PC-9 (cell line): Measurements from ENCODE around the gene MSH3. TPM values are rescaled to one million over a fixed set of nuclear protein-coding genes. Genes with fewer than 3 reads are reported as not detected.

Source experiments
- BruUV-seq: library from RNA; stranded (reverse); fragments of 400-500 nt; replicated peaks from 2 replicates; lab custom pipeline; 2021; lab: Mats Ljungman, UMichigan
- CTCF ChIA-PET: fragments of 300-600 bp; sonication (Branson Sonifier 250); formaldehyde crosslinking; loops from one replicate; lab custom pipeline; 2022; ENCODE audit warnings: antibody characterized with exemption; lab: Charles Lee
- POLR2A ChIA-PET: fragments of 300-600 bp; sonication (Branson Sonifier 250); formaldehyde crosslinking; loops from one replicate; lab custom pipeline; 2022; ENCODE audit warnings: antibody characterized with exemption; ENCODE audit not compliant: unreplicated experiment; lab: Charles Lee
- DNase-seq, 2 experiments: peaks; one replicate each; pipeline versions ENCODE4 v3.0.0 to v3.0.0-alpha.2; 2015 to 2022; ENCODE audit warnings: mixed read lengths in 1 of 2
- H2AFZ ChIP-seq: fragments of 200-600 bp; sonication (generic); 2 replicates; pipeline ENCODE4 v1.8.1; 2017; ENCODE audit warnings: antibody characterized with exemption
- H3F3A ChIP-seq: fragments of 200-600 bp; sonication (generic); 2 replicates; pipeline ENCODE4 v1.8.1; 2017; ENCODE audit warnings: antibody characterized with exemption, mild to moderate bottlenecking, low read depth; ENCODE audit not compliant: insufficient read depth
- H3K27ac ChIP-seq: fragments of 200-600 bp; sonication (generic); 2 replicates; pipeline ENCODE4 v1.6.1; 2016; ENCODE audit warnings: mixed run types
- H3K27me3 ChIP-seq: fragments of 200-600 bp; sonication (generic); 2 replicates; pipeline ENCODE4 v1.6.1; 2016; ENCODE audit warnings: low read depth, mixed run types; ENCODE audit not compliant: insufficient read depth
- H3K36me3 ChIP-seq: fragments of 200-600 bp; sonication (generic); 2 replicates; pipeline ENCODE4 v1.6.1; 2016; ENCODE audit warnings: low read depth, mixed run types
- H3K4me1 ChIP-seq: fragments of 200-600 bp; sonication (generic); replicated peaks from 2 replicates; pipeline ENCODE4 v1.6.1; 2016; ENCODE audit warnings: mixed run types; ENCODE audit not compliant: insufficient read depth
- H3K4me2 ChIP-seq: fragments of 200-600 bp; sonication (generic); 2 replicates; pipeline ENCODE4 v1.6.1; 2017; ENCODE audit warnings: mixed run types
- H3K4me3 ChIP-seq: fragments of 200-600 bp; sonication (generic); 2 replicates; pipeline ENCODE4 v1.6.1; 2016; ENCODE audit warnings: mixed run types
- H3K79me2 ChIP-seq: fragments of 200-600 bp; sonication (generic); 2 replicates; pipeline ENCODE4 v1.6.1; 2017; ENCODE audit warnings: low read depth, mixed run types
- H3K9me2 ChIP-seq: fragments of 200-600 bp; sonication (generic); 2 replicates; pipeline ENCODE4 v1.8.1; 2017; ENCODE audit warnings: mild to moderate bottlenecking; ENCODE audit not compliant: insufficient read depth
- H3K9me3 ChIP-seq: fragments of 200-600 bp; sonication (generic); 2 replicates; pipeline ENCODE4 v1.8.1; 2016; ENCODE audit warnings: low read depth; ENCODE audit not compliant: insufficient read depth
- H4K20me1 ChIP-seq: fragments of 200-600 bp; sonication (generic); 2 replicates; pipeline ENCODE4 v1.8.1; 2017; ENCODE audit not compliant: insufficient read depth
- EZH2 ChIP-seq: fragments of 200-600 bp; sonication (generic); IDR thresholded peaks from 2 replicates; pipeline ENCODE4 v1.8.0; 2017; ENCODE audit warnings: antibody characterized with exemption, low read depth
- intact Hi-C: fragments of 100-400 bp; cut with micrococcal nuclease; formaldehyde crosslinking; loops from one replicate; pipeline ENCODE4 v1.10.0; 2022; ENCODE audit not compliant: unreplicated experiment
- total RNA-seq: library from RNA; stranded (reverse); gene quantifications from 2 replicates; pipeline ENCODE4 v1.2.3, GENCODE V29; 2021
- TF ChIP-seq, protein P1 (sequence below): fragments of 200-600 bp; sonication (generic); conservative IDR thresholded peaks from 2 replicates; pipeline ENCODE4 v1.6.1; 2017; ENCODE audit warnings: mixed run types, antibody characterized with exemption, mild to moderate bottlenecking, moderate library complexity

MSH3 gene
- total RNA-seq, 1 experiment from 2014 or later, result 16.9 TPM

DNA sequence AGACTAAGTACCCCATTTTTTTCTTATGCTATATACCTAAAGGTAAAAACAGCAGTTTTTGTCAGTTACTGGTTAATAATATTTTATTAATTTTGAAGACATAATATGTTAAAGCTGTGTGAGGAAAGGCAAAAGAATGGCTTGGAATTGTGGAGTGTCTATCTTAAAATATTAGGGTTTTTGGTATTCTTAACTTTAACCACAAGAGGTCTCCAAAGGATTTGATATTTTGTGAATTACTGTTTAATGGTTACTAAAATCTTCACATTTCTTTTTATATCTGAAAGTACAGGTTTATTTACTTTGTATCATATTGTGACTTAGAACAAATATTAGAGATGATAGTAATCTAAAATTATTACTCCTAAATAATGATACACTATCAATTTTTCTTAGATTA lies 32.3 kb downstream of the MSH3 start:
- no peaks in the 10 kb centered on the region for H3K27me3 ChIP-seq
- no peaks in the 10 kb centered on the region for H3K4me1 ChIP-seq
- no peak overlapping the region for H3K4me3 ChIP-seq
- intact Hi-C loops, result loop anchor here (2.0 kb wide), 2 partner anchors 478 to 508 kb away; no protein-coding TSS in a partner anchor
- no peaks in the 10 kb centered on the region; the same call in 1 of the 2 replicates for H4K20me1 ChIP-seq
- peaks cover 4% of the 10 kb centered on the region; the same call in 1 of the 2 replicates for H3F3A ChIP-seq
- no peaks in the 10 kb centered on the region for H3K9me2 ChIP-seq
- no peak overlapping the region for H3K27ac ChIP-seq
- peaks cover 2% of the 10 kb centered on the region; the same call in 1 of the 2 replicates for H3K36me3 ChIP-seq
- H2AFZ ChIP-seq, result no peak overlapping the region
- POLR2A ChIA-PET, result interaction anchor here (0.9 kb wide), 1 partner anchor 762 kb away, joined by 9 read pairs; no protein-coding TSS in a partner anchor
- no peak overlapping the region for H3K4me2 ChIP-seq
- TF ChIP-seq EZH2, result no peak
- TF ChIP-seq, protein P1, sequence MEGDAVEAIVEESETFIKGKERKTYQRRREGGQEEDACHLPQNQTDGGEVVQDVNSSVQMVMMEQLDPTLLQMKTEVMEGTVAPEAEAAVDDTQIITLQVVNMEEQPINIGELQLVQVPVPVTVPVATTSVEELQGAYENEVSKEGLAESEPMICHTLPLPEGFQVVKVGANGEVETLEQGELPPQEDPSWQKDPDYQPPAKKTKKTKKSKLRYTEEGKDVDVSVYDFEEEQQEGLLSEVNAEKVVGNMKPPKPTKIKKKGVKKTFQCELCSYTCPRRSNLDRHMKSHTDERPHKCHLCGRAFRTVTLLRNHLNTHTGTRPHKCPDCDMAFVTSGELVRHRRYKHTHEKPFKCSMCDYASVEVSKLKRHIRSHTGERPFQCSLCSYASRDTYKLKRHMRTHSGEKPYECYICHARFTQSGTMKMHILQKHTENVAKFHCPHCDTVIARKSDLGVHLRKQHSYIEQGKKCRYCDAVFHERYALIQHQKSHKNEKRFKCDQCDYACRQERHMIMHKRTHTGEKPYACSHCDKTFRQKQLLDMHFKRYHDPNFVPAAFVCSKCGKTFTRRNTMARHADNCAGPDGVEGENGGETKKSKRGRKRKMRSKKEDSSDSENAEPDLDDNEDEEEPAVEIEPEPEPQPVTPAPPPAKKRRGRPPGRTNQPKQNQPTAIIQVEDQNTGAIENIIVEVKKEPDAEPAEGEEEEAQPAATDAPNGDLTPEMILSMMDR, result peak; percentile 67
- CTCF ChIA-PET, result interaction anchor here (0.7 kb wide), 1 partner anchor 23 kb away, joined by 3 read pairs; no protein-coding TSS in a partner anchor
- peak in 1 of 2 experiments; percentile 35 for DNase-seq
- no peaks in the 10 kb centered on the region for H3K79me2 ChIP-seq
- no TSS peak for BruUV-seq
- H3K9me3 ChIP-seq, result no peaks in the 10 kb centered on the region

GRCh38 chr5:80688648-80689420 lies 34.4 kb downstream of the MSH3 start:
- no peaks in the 10 kb centered on the region for H3K36me3 ChIP-seq
- intact Hi-C loops, result no loop called here
- no TSS peak for BruUV-seq
- no peaks in the 10 kb centered on the region for H3K27me3 ChIP-seq
- H3K4me1 ChIP-seq, result no peaks in the 10 kb centered on the region
- no peak for DNase-seq
- no peak overlapping the region for H3K4me2 ChIP-seq
- no peaks in the 10 kb centered on the region for H3K79me2 ChIP-seq
- no peak overlapping the region for H3K27ac ChIP-seq
- TF ChIP-seq EZH2, result no peak
- TF ChIP-seq, protein P1, result no peak
- POLR2A ChIA-PET, result no interaction called here
- H4K20me1 ChIP-seq, result no peaks in the 10 kb centered on the region; the same call in 1 of the 2 replicates
- CTCF ChIA-PET, result no interaction called here
- H3F3A ChIP-seq, result peaks cover 4% of the 10 kb centered on the region; the same call in 1 of the 2 replicates
- no peak overlapping the region for H2AFZ ChIP-seq
- no peaks in the 10 kb centered on the region for H3K9me3 ChIP-seq
- no peaks in the 10 kb centered on the region for H3K9me2 ChIP-seq
- H3K4me3 ChIP-seq, result no peak overlapping the region

DNA sequence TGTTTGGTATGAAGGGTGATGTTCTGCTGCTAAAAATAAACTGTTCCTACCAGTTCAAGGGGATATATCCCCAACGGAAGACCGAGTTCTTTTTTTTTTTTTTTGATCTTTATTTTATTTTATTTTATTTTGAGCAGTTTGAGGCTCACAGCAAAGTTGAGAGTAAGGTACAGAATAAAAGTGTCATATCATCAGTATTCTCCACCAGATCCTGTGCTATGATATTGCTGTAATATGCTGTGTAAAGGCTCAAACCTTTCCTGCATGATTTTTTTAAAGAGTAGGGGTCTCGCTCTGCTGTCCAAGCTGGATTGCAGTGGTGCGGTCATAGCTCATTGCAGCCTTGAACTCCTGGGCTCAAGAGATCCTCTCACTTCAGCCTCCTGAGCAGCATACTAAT lies 35.2 kb downstream of the MSH3 start:
- no peak overlapping the region for H3K4me2 ChIP-seq
- H3F3A ChIP-seq, result peaks cover 4% of the 10 kb centered on the region; the same call in 1 of the 2 replicates
- no peak for DNase-seq
- no peaks in the 10 kb centered on the region for H3K9me3 ChIP-seq
- no peak overlapping the region for H3K27ac ChIP-seq
- POLR2A ChIA-PET, result no interaction called here
- H3K4me3 ChIP-seq, result no peak overlapping the region
- no peak overlapping the region for H2AFZ ChIP-seq
- no peaks in the 10 kb centered on the region for H3K36me3 ChIP-seq
- H4K20me1 ChIP-seq, result no peaks in the 10 kb centered on the region; the same call in 1 of the 2 replicates
- CTCF ChIA-PET, result no interaction called here
- H3K79me2 ChIP-seq, result no peaks in the 10 kb centered on the region
- TF ChIP-seq, protein P1, result no peak
- no peak for TF ChIP-seq EZH2
- H3K9me2 ChIP-seq, result no peaks in the 10 kb centered on the region
- H3K4me1 ChIP-seq, result no peaks in the 10 kb centered on the region
- H3K27me3 ChIP-seq, result no peaks in the 10 kb centered on the region
- intact Hi-C loops, result no loop called here
- BruUV-seq, result no TSS peak
